Liver (tissue), 9 donors: ENCODE results near the gene TBC1D10B. TPM values are rescaled to one million over a fixed set of nuclear protein-coding genes. Genes with fewer than 3 reads are reported as not detected.

Source experiments
- DNase-seq: peaks from one replicate; pipeline ENCODE4 v3.0.0-alpha.2; 2017; ENCODE audit warnings: low spot score
- H3K27ac ChIP-seq, 2 donors: one replicate each; pipeline ENCODE4 v1.7.0; 2013; ENCODE audit warnings: inconsistent platforms in 2 of 2, low read length in 2 of 2, control low read depth in 1 of 2, low read depth in 1 of 2, mild to moderate bottlenecking in 1 of 2
- H3K27me3 ChIP-seq, 4 donors: one replicate each; pipeline versions ENCODE4 v1.6.1 to v1.7.0; 2013; ENCODE audit warnings: low read length in 3 of 4, inconsistent platforms in 1 of 4, mild to moderate bottlenecking in 1 of 4, moderate library complexity in 1 of 4; ENCODE audit not compliant: control insufficient read depth in 4 of 4, insufficient read depth in 4 of 4
- H3K36me3 ChIP-seq, 4 donors: one replicate each; pipeline versions ENCODE4 v1.6.1 to v1.7.0; 2013; ENCODE audit warnings: low read length in 3 of 4, mild to moderate bottlenecking in 3 of 4, low read depth in 1 of 4, moderate library complexity in 1 of 4; ENCODE audit not compliant: control insufficient read depth in 4 of 4, insufficient read depth in 3 of 4
- H3K4me1 ChIP-seq, 4 donors: one replicate each; pipeline versions ENCODE4 v1.6.1 to v1.7.0; 2013; ENCODE audit warnings: low read length in 3 of 4, mild to moderate bottlenecking in 3 of 4, moderate library complexity in 1 of 4; ENCODE audit not compliant: control insufficient read depth in 4 of 4, insufficient read depth in 4 of 4
- H3K4me3 ChIP-seq, 3 donors: one replicate each; pipeline versions ENCODE4 v1.6.1 to v1.7.0; 2013; ENCODE audit warnings: low read length in 3 of 3, control low read depth in 1 of 3, low read depth in 1 of 3, mild to moderate bottlenecking in 1 of 3
- H3K9ac ChIP-seq, 2 donors: one replicate each; pipeline ENCODE4 v1.7.0; 2013; ENCODE audit warnings: low read length in 2 of 2, mild to moderate bottlenecking in 2 of 2, moderate library complexity in 2 of 2, control low read depth in 1 of 2, low read depth in 1 of 2
- H3K9me3 ChIP-seq, 4 donors: one replicate each; pipeline versions ENCODE4 v1.6.1 to v1.7.0; 2013; ENCODE audit warnings: low read length in 3 of 4; ENCODE audit not compliant: control insufficient read depth in 4 of 4
- EGR1 ChIP-seq, 2 donors: IDR thresholded peaks; 2 replicates each; pipeline ENCODE4 v1.6.1; 2016 to 2018; ENCODE audit warnings: antibody characterized with exemption in 2 of 2, low read depth in 2 of 2
- FOXA1 ChIP-seq: IDR thresholded peaks from 2 replicates; pipeline ENCODE4 v1.6.1; 2016; ENCODE audit warnings: antibody characterized with exemption
- FOXA2 ChIP-seq: IDR thresholded peaks from 2 replicates; pipeline ENCODE4 v1.6.1; 2016; ENCODE audit warnings: antibody characterized with exemption
- GABPA ChIP-seq, 2 donors: IDR thresholded peaks in 1 of 2; conservative IDR thresholded peaks in 1 of 2; 2 replicates each; pipeline ENCODE4 v1.6.1; 2016; ENCODE audit warnings: antibody characterized with exemption in 2 of 2, mild to moderate bottlenecking in 1 of 2, moderate library complexity in 1 of 2
- HNF4A ChIP-seq, 2 donors: conservative IDR thresholded peaks; 2 replicates each; pipeline ENCODE4 v1.6.1; 2016; ENCODE audit warnings: antibody characterized with exemption in 2 of 2, mild to moderate bottlenecking in 2 of 2
- HNF4G ChIP-seq: IDR thresholded peaks from 2 replicates; pipeline ENCODE4 v1.6.1; 2016; ENCODE audit warnings: antibody characterized with exemption
- JUND ChIP-seq, 2 donors: IDR thresholded peaks; 2 replicates each; pipeline ENCODE4 v1.6.1; 2016; ENCODE audit warnings: antibody characterized with exemption in 2 of 2
- MAX ChIP-seq: IDR thresholded peaks from 2 replicates; pipeline ENCODE4 v1.6.1; 2016; ENCODE audit warnings: antibody characterized with exemption
- NR2F2 ChIP-seq: IDR thresholded peaks from 2 replicates; pipeline ENCODE4 v1.6.1; 2016; ENCODE audit warnings: antibody characterized with exemption
- RAD21 ChIP-seq, 2 donors: IDR thresholded peaks; 2 replicates each; pipeline ENCODE4 v1.6.1; 2016; ENCODE audit warnings: antibody characterized with exemption in 2 of 2, mild to moderate bottlenecking in 2 of 2
- REST ChIP-seq: IDR thresholded peaks from 2 replicates; pipeline ENCODE4 v1.6.1; 2016; ENCODE audit warnings: antibody characterized with exemption, mild to moderate bottlenecking
- RXRA ChIP-seq, 2 donors: IDR thresholded peaks; 2 replicates each; pipeline ENCODE4 v1.6.1; 2017 to 2018; ENCODE audit warnings: antibody characterized with exemption in 2 of 2, mild to moderate bottlenecking in 1 of 2
- SP1 ChIP-seq: IDR thresholded peaks from 2 replicates; pipeline ENCODE4 v1.6.1; 2018; ENCODE audit warnings: antibody characterized with exemption, mild to moderate bottlenecking
- TAF1 ChIP-seq: conservative IDR thresholded peaks from 2 replicates; pipeline ENCODE4 v1.6.1; 2016; ENCODE audit warnings: antibody characterized with exemption, mild to moderate bottlenecking
- YY1 ChIP-seq: IDR thresholded peaks from 2 replicates; pipeline ENCODE4 v1.6.1; 2016; ENCODE audit warnings: antibody characterized with exemption, mild to moderate bottlenecking
- WGBS: extraction: QIAGEN DNeasy Blood & Tissue Kit; methylation state at CpG from one replicate; pipeline ENCODE4 v1.1.7; 2013; 5-methylcytosine and 5-hydroxymethylcytosine counted together
- polyA plus RNA-seq, 2 donors: library from polyadenylated mRNA; stranded (reverse) in 1 of 2; unstranded in 1 of 2; fragments of 200-250 nt in 1 of 2; fragments of >200 nt in 1 of 2; fragmentation: Nextera tagmentation in 1 of 2; extraction: Ambion mirVana in 1 of 2; gene quantifications; one replicate each; pipeline versions ENCODE4 v1.2.1 to v1.2.3, GENCODE V29; 2013 to 2015
- total RNA-seq, 2 donors: library from RNA; depleted of rRNA; stranded (reverse); fragments of >200 nt; gene quantifications; one replicate each; pipeline ENCODE4 v1.2.3, GENCODE V29; 2014
- TF ChIP-seq, protein P1 (sequence below): IDR thresholded peaks from 2 replicates; pipeline ENCODE4 v1.6.1; 2016; ENCODE audit warnings: antibody characterized with exemption
- TF ChIP-seq, protein P2 (sequence below): fragments of 150-350 bp; IDR thresholded peaks from 2 replicates; pipeline ENCODE4 v1.5.1; 2017; ENCODE audit warnings: improper control_type of control experiment, low read depth, low read length; ENCODE audit not compliant: missing input control
- donor health status: healthy.
- donor health status: healthy.
- donor health status: healthy.
- donor health status: healthy.
- donor health status: healthy.

The TBC1D10B gene
- total and polyA plus RNA-seq, 4 donors: 3.6 to 16.5 (median 12.6) TPM

DNA sequence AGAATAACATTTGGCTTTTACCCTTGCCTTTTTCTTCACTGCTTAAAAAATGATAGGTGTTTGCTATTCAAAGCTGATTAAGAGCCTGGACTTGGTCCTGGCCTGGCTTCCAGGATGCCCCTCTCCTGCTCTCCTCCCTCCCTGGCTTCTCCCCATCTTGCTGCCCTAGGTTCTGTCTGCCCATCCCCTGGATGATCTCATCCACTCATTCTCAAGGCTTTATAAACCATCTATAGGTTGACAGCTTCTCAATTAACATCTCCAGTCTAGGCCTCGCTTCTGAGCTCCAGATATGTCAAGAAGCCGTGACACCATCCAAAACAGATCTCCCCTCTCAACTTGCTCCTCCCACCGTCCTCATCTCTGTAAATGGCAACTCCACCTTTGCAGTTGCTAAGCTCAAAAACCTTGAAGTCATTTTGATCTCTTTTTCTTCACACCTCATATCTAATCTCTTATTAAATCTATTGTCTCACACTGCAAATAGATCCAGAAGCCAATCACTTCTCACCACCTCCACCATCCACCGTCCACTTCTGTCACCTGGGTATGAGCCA lies 45.8 kb upstream of the TBC1D10B start:
- H3K4me3 ChIP-seq: no peak overlapping the region
- no peak overlapping the region for H3K9ac ChIP-seq
- peaks cover 0 to 2% (median under 1%) of the 10 kb centered on the region in 4 donors for H3K36me3 ChIP-seq
- H3K27me3 ChIP-seq: no peaks in the 10 kb centered on the region
- H3K27ac ChIP-seq: no peak overlapping the region
- peaks cover 3 to 16% (median 5%) of the 10 kb centered on the region in 4 donors for H3K4me1 ChIP-seq
- WGBS: 93% methylated on average over 4 of the region's 4 CpGs
- no peaks in the 10 kb centered on the region for H3K9me3 ChIP-seq
- DNase-seq: no peak
- TF ChIP-seq NR2F2 (no peak), HNF4A (conservative IDR thresholded peaks at IDR 0.05) (no peak), RXRA (IDR thresholded peaks at IDR 0.05) (no peak), JUND (IDR thresholded peaks at IDR 0.05) (no peak), RAD21 (IDR thresholded peaks at IDR 0.05) (no peak), TAF1 (no peak), YY1 (no peak), FOXA1 (no peak), HNF4G (no peak), MAX (no peak), SP1 (no peak), REST (no peak), GABPA (IDR thresholded peaks at IDR 0.05 in 1 of 2, conservative IDR thresholded peaks at IDR 0.05 in 1 of 2) (no peak), EGR1 (IDR thresholded peaks at IDR 0.05; ENCODE audit: low read depth in 2 of 2) (no peak)
- TF ChIP-seq, protein P1, sequence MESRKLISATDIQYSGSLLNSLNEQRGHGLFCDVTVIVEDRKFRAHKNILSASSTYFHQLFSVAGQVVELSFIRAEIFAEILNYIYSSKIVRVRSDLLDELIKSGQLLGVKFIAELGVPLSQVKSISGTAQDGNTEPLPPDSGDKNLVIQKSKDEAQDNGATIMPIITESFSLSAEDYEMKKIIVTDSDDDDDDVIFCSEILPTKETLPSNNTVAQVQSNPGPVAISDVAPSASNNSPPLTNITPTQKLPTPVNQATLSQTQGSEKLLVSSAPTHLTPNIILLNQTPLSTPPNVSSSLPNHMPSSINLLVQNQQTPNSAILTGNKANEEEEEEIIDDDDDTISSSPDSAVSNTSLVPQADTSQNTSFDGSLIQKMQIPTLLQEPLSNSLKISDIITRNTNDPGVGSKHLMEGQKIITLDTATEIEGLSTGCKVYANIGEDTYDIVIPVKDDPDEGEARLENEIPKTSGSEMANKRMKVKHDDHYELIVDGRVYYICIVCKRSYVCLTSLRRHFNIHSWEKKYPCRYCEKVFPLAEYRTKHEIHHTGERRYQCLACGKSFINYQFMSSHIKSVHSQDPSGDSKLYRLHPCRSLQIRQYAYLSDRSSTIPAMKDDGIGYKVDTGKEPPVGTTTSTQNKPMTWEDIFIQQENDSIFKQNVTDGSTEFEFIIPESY: no peak
- TF ChIP-seq, protein P2, sequence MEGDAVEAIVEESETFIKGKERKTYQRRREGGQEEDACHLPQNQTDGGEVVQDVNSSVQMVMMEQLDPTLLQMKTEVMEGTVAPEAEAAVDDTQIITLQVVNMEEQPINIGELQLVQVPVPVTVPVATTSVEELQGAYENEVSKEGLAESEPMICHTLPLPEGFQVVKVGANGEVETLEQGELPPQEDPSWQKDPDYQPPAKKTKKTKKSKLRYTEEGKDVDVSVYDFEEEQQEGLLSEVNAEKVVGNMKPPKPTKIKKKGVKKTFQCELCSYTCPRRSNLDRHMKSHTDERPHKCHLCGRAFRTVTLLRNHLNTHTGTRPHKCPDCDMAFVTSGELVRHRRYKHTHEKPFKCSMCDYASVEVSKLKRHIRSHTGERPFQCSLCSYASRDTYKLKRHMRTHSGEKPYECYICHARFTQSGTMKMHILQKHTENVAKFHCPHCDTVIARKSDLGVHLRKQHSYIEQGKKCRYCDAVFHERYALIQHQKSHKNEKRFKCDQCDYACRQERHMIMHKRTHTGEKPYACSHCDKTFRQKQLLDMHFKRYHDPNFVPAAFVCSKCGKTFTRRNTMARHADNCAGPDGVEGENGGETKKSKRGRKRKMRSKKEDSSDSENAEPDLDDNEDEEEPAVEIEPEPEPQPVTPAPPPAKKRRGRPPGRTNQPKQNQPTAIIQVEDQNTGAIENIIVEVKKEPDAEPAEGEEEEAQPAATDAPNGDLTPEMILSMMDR: no peak

DNA sequence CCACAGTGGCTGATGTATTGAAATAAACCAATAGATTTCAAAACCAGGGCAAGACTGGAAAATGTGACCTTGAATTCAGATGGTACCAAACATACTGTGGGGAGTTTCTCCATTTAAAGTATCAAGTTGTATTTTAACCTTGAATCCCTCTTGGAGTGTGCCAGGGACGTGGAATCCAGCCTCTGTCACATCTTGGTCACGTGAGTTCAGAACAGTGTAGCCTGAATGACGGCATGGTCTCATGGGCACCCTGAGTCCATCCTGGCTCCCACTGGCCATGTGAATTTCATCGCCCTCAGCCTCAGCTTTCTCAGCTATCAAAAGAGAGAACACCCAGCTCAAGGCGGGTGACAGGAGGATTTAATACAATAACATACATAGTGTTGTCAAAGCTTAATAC lies 43.9 kb upstream of the TBC1D10B start:
- DNase-seq: no peak
- no peak overlapping the region for H3K27ac ChIP-seq
- H3K27me3 ChIP-seq: no peaks in the 10 kb centered on the region
- H3K4me3 ChIP-seq: no peak overlapping the region
- H3K9me3 ChIP-seq: no peaks in the 10 kb centered on the region
- H3K4me1 ChIP-seq: peaks cover 5 to 23% (median 11%) of the 10 kb centered on the region in 4 donors
- no peak for TF ChIP-seq EGR1 (IDR thresholded peaks at IDR 0.05; ENCODE audit: low read depth in 2 of 2)
- no peak for TF ChIP-seq TAF1
- no peak for TF ChIP-seq RAD21 (IDR thresholded peaks at IDR 0.05)
- TF ChIP-seq, protein P2: no peak
- no peak for TF ChIP-seq FOXA2
- no peak for TF ChIP-seq REST
- H3K9ac ChIP-seq: no peak overlapping the region
- 91% methylated on average over 5 of the region's 5 CpGs for WGBS
- H3K36me3 ChIP-seq: peaks cover 0 to 2% (median under 1%) of the 10 kb centered on the region in 4 donors
